SU-DHL-6 (cell line): ENCODE data around the gene RPS6KA2.
"Not testable (repeated sequence)": the region's sequence is repeated elsewhere in the genome, so short reads cannot be mapped to it uniquely, and the experiment has no call there.

Source experiments
- EZH2phosphoT487 ChIP-seq: fragments of 200-600 bp; sonication (generic), shearing (Covaris generic); conservative IDR thresholded peaks from 2 replicates; pipeline ENCODE4 v1.6.1; 2018; ENCODE audit warnings: mild to moderate bottlenecking, antibody characterized with exemption, low read length, moderate library complexity, mixed read lengths
- TF ChIP-seq, protein P1 (sequence below): fragments of 200-600 bp; sonication (generic); IDR thresholded peaks from one replicate; pipeline ENCODE4 v1.5.1; 2017; ENCODE audit warnings: antibody characterized with exemption, mild to moderate bottlenecking, low read length, moderate library complexity; ENCODE audit not compliant: insufficient read depth, poor library complexity, severe bottlenecking

DNA sequence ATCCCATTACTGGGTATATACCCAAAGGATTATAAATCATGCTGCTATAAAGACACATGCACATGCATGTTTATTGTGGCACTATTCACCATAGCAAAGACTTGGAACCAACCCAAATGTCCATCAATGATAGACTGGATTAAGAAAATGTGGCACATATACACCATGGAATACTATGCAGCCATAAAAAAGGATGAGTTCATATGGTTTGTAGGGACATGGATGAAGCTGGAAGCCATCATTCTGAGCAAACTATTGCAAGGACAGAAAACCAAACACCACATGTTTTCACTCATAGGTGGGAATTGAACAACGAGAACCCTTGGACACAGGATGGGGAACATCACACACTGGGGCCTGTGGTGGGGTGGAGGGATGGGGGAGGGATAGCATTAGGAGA lies 98.0 kb downstream of the RPS6KA2 start:
- TF ChIP-seq, protein P1, sequence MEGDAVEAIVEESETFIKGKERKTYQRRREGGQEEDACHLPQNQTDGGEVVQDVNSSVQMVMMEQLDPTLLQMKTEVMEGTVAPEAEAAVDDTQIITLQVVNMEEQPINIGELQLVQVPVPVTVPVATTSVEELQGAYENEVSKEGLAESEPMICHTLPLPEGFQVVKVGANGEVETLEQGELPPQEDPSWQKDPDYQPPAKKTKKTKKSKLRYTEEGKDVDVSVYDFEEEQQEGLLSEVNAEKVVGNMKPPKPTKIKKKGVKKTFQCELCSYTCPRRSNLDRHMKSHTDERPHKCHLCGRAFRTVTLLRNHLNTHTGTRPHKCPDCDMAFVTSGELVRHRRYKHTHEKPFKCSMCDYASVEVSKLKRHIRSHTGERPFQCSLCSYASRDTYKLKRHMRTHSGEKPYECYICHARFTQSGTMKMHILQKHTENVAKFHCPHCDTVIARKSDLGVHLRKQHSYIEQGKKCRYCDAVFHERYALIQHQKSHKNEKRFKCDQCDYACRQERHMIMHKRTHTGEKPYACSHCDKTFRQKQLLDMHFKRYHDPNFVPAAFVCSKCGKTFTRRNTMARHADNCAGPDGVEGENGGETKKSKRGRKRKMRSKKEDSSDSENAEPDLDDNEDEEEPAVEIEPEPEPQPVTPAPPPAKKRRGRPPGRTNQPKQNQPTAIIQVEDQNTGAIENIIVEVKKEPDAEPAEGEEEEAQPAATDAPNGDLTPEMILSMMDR, result not testable (repeated sequence)
- not testable (repeated sequence) for TF ChIP-seq EZH2phosphoT487
